ENCODE results near the gene ECT2.
"Not testable (repeated sequence)": the region's sequence is repeated elsewhere in the genome, so short reads cannot be mapped to it uniquely, and the experiment has no call there.

The ECT2 gene

DNA sequence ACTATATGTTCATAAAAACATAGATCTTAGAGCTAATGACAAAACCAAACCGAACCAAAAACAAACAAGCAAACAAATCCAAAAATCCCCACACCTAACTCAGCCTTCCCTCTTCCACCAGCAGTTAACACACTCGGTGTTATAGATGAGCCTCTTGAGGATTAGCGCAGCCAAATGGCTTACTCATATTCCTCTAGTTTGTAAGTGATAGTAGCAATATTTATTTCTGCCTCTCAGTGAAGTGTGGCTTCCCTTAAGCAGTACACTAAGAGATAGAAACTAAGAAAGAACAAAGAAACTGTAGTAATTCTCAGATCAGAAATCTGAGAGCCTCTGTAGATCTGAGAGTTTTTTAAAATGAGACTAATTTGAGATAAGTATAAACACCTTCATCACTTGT, 37.2 kb upstream of the ECT2 start:
- in situ Hi-C loops (cut with MboI; ENCODE audit: low pct_unique_long_range_greater_than_20kb, low sequenced_read_pairs, unreplicated experiment), result no loop called here
- TF ChIP-seq, protein P1, sequence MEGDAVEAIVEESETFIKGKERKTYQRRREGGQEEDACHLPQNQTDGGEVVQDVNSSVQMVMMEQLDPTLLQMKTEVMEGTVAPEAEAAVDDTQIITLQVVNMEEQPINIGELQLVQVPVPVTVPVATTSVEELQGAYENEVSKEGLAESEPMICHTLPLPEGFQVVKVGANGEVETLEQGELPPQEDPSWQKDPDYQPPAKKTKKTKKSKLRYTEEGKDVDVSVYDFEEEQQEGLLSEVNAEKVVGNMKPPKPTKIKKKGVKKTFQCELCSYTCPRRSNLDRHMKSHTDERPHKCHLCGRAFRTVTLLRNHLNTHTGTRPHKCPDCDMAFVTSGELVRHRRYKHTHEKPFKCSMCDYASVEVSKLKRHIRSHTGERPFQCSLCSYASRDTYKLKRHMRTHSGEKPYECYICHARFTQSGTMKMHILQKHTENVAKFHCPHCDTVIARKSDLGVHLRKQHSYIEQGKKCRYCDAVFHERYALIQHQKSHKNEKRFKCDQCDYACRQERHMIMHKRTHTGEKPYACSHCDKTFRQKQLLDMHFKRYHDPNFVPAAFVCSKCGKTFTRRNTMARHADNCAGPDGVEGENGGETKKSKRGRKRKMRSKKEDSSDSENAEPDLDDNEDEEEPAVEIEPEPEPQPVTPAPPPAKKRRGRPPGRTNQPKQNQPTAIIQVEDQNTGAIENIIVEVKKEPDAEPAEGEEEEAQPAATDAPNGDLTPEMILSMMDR (IDR thresholded peaks at IDR 0.05; ENCODE audit: extremely low read depth, insufficient read depth, missing control alignments), result no peak
- no peak for DNase-seq (ENCODE audit: low spot score)

- in situ Hi-C loops (cut with MboI; ENCODE audit: low pct_unique_long_range_greater_than_20kb, low sequenced_read_pairs, unreplicated experiment), result no loop called here
- TF ChIP-seq, protein P1 (IDR thresholded peaks at IDR 0.05; ENCODE audit: extremely low read depth, insufficient read depth, missing control alignments), result no peak
- no peak for DNase-seq (ENCODE audit: low spot score)
Observed at GRCh38 chr3:172716476-172716875, 34.0 kb upstream of the ECT2 start.

DNA sequence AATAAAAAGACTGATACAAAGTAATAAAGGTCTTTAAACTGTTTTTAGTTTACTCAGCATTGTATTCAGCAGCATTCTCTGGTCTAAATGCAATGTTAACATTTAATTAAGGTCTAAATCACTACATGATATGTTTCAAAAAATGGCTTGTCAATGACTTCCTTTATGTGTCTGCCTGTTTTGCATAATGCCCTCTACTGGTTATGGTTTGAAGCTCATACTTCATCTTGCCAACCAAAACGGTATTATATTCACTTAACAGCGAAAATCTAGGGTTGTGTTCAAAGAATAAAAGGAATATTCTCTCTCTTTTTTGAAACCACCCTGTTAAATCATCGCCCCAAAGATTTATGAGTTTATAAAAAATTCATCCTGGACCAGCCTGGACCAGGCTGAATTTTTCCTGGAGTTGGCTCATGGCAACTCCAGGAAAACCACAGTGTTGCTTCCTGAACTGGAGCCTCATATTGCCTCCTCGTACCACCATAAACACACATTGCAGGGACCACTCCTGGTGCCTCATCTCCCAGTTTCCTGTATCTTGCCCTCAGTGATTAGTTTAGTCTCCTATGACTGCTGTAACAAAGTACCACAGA, 32.9 kb upstream of the ECT2 start:
- DNase-seq (ENCODE audit: low spot score), result no peak
- TF ChIP-seq, protein P1 (IDR thresholded peaks at IDR 0.05; ENCODE audit: extremely low read depth, insufficient read depth, missing control alignments), result no peak
- in situ Hi-C loops (cut with MboI; ENCODE audit: low pct_unique_long_range_greater_than_20kb, low sequenced_read_pairs, unreplicated experiment), result no loop called here

DNA sequence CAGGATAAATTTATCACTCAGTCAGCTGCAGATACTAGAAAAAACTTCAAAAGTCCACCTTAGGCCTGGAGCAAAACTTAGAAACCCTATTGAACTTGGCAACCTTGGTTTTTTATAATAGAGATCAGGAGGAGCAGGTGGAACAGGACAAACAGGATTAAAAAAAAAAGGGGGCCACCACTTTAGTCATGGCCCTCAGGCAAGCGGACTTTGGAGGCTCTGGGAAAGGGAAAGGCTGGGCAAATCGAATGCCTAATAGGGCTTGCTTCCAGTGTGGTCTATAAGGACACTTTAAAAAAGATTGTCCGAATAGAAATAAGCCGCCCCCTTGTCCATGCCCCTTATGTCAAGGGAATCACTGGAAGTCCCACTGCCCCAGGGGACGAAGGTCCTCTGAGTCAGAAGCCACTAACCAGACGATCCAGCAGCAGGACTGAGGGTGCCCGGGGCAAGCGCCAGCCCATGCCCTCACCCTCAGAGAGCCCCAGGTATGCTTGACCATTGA, 27.9 kb upstream of the ECT2 start:
- DNase-seq (ENCODE audit: low spot score); in situ Hi-C loops (cut with MboI; ENCODE audit: low pct_unique_long_range_greater_than_20kb, low sequenced_read_pairs, unreplicated experiment): not testable (repeated sequence)

DNA sequence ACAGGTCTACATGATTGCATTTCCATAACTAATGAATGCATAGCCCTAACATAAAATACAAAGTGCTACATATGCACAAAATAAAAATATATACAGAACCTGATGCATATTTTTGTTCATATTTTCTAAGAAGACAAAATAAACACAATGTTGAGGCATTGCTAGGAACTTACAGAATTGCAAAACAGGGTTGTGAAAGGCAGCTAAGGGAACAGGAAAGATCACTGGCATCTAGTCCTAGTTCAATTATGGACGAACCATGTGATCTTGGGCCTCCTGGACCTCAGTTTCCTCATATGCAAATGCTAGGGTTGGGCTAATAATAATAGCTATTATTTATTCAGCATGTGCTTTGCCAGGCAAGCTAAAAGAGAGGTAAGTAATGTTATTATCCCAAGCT, 24.1 kb upstream of the ECT2 start:
- in situ Hi-C loops (cut with MboI; ENCODE audit: low pct_unique_long_range_greater_than_20kb, low sequenced_read_pairs, unreplicated experiment), result no loop called here
- no peak for DNase-seq (ENCODE audit: low spot score)
- TF ChIP-seq, protein P1 (IDR thresholded peaks at IDR 0.05; ENCODE audit: extremely low read depth, insufficient read depth, missing control alignments), result no peak

GRCh38 chr3:172735014-172735413, 15.5 kb upstream of the ECT2 start:
- in situ Hi-C loops (cut with MboI; ENCODE audit: low pct_unique_long_range_greater_than_20kb, low sequenced_read_pairs, unreplicated experiment), result no loop called here
- DNase-seq (ENCODE audit: low spot score), result no peak
- TF ChIP-seq, protein P1 (IDR thresholded peaks at IDR 0.05; ENCODE audit: extremely low read depth, insufficient read depth, missing control alignments), result no peak

- in situ Hi-C loops (cut with MboI; ENCODE audit: low pct_unique_long_range_greater_than_20kb, low sequenced_read_pairs, unreplicated experiment), result no loop called here
- TF ChIP-seq, protein P1 (IDR thresholded peaks at IDR 0.05; ENCODE audit: extremely low read depth, insufficient read depth, missing control alignments), result no peak
- no peak for DNase-seq (ENCODE audit: low spot score)
Observed at GRCh38 chr3:172739462-172739861, 11.1 kb upstream of the ECT2 start.

All from GM13977 (cell line).